ENCODE measurements around the gene TBX15.
A peak's percentile ranks its signal among the peaks of the same experiment; 100 is the strongest.

GRCh38 chr1:119001181-119002027, 13.3 kb upstream of the TBX15 start:
- no peak for TF ChIP-seq CTCF (optimal IDR thresholded peaks at IDR 0.05 in 1 of 3, IDR thresholded peaks at IDR 0.05 in 1 of 3, conservative IDR thresholded peaks at IDR 0.05 in 1 of 3; ENCODE audit: extremely low read depth in 1 of 3, insufficient read depth in 2 of 3, low read length in 3 of 3)
- TF ChIP-seq EZH2 (IDR thresholded peaks at IDR 0.05; ENCODE audit: low read length) = peak; percentile 35
